Breast epithelium (tissue), 3 donors: ENCODE data around the gene PROS1.

Experiments
- CTCF ChIP-seq, 3 donors: fragments of 450-650 bp; IDR thresholded peaks; one replicate each; pipeline ENCODE4 v1.5.1; 2016 to 2017; ENCODE audit warnings: antibody characterized with exemption in 3 of 3, mild to moderate bottlenecking in 3 of 3, moderate library complexity in 3 of 3
- POLR2A ChIP-seq: fragments of 450-650 bp; IDR thresholded peaks from one replicate; pipeline ENCODE4 v1.6.1; 2016; ENCODE audit warnings: antibody characterized with exemption, mild to moderate bottlenecking, moderate library complexity
- POLR2AphosphoS5 ChIP-seq, 3 donors: sonication (generic); formaldehyde crosslinking; IDR thresholded peaks; one replicate each; pipeline ENCODE4 v1.6.1; 2017; ENCODE audit warnings: antibody characterized with exemption in 3 of 3

DNA sequence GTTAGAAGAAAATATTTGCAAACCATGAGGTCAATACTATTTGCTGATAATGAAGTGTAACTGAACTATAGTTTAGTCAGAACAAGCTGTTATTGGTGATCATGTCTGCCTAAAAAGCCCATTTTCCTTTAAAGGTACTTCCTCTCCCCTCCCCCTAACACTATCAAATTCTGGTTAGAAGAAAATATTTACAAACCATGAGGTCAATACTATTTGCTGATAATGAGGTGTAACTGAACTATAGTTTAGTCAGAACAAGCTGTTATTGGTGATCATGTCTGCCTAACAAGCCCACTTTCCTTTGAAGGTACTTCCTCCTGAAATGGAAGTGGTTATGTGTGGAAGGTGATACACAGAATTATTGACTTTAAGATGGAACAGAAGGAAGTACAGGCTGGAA is 46.9 kb downstream of the PROS1 start:
- TF ChIP-seq POLR2A = no peak
- no peak for TF ChIP-seq CTCF (IDR thresholded peaks at IDR 0.05)
- TF ChIP-seq POLR2AphosphoS5 (IDR thresholded peaks at IDR 0.05) = no peak
